Panc1 (cell line): Measurements from ENCODE around the gene TLL2. TPM values are rescaled to one million over a fixed set of nuclear protein-coding genes. Genes with fewer than 3 reads are reported as not detected.

Experiments
- ATAC-seq: fragments of 200-7000 bp; cut with Tn5 transposase; 2 replicates; pipeline ENCODE4 v1.9.1; 2020; ENCODE audit warnings: mild to moderate bottlenecking, moderate library complexity
- BruUV-seq: library from RNA; stranded (reverse); fragments of 400-500 nt; replicated peaks from 2 replicates; lab custom pipeline; 2021; lab: Mats Ljungman, UMichigan
- CTCF ChIA-PET: fragments of 300-600 bp; sonication (Branson Sonifier 250); formaldehyde crosslinking; loops from one replicate; lab custom pipeline; 2022; ENCODE audit warnings: antibody characterized with exemption; lab: Charles Lee
- POLR2A ChIA-PET: fragments of 300-600 bp; sonication (Branson Sonifier 250); formaldehyde crosslinking; loops from one replicate; lab custom pipeline; 2022; ENCODE audit warnings: antibody characterized with exemption; lab: Charles Lee
- DNase-seq: peaks from one replicate; pipeline ENCODE4 v3.0.0-alpha.2; 2010; ENCODE audit warnings: low read depth, low spot score
- H3K27ac ChIP-seq: 2 replicates; pipeline ENCODE4 v1.5.1; 2011; ENCODE audit warnings: mild to moderate bottlenecking, low read length, inconsistent platforms
- H3K27me3 ChIP-seq: fragments of 200-500 bp; sonication (Bioruptor generic); 2 replicates; pipeline ENCODE4 v1.6.0; 2014; ENCODE audit warnings: low read length, inconsistent platforms; ENCODE audit not compliant: control insufficient read depth, insufficient read depth
- H3K36me3 ChIP-seq: fragments of 200-500 bp; sonication (Bioruptor generic); 2 replicates; pipeline ENCODE4 v1.5.1; 2014; ENCODE audit warnings: inconsistent platforms, mild to moderate bottlenecking, low read length, moderate library complexity; ENCODE audit not compliant: control insufficient read depth, insufficient read depth
- H3K4me1 ChIP-seq: 2 replicates; pipeline ENCODE4 v1.5.1; 2011; ENCODE audit warnings: inconsistent platforms, mild to moderate bottlenecking, low read length, moderate library complexity; ENCODE audit not compliant: control insufficient read depth, insufficient read depth
- H3K4me3 ChIP-seq, 2 experiments: 2 replicates each; pipeline ENCODE4 v1.5.1; 2011 to 2012; ENCODE audit warnings: low read depth in 2 of 2, low read length in 2 of 2, mild to moderate bottlenecking in 2 of 2, inconsistent platforms in 1 of 2, moderate library complexity in 1 of 2
- H3K9me3 ChIP-seq: fragments of 200-500 bp; sonication (Bioruptor generic); 2 replicates; pipeline ENCODE4 v1.5.1; 2014; ENCODE audit warnings: low read depth, mild to moderate bottlenecking, inconsistent platforms, low read length, moderate library complexity; ENCODE audit not compliant: control insufficient read depth, insufficient read depth
- POLR2AphosphoS5 ChIP-seq: IDR thresholded peaks from 2 replicates; pipeline ENCODE4 v1.6.1; 2012; ENCODE audit warnings: mild to moderate bottlenecking, low read depth, low read length, moderate library complexity
- REST ChIP-seq, 2 experiments: IDR thresholded peaks; 2 replicates each; pipeline ENCODE4 v1.6.1; 2011 to 2012; ENCODE audit warnings: low read depth in 2 of 2, control low read depth in 1 of 2, low read length in 1 of 2, mild to moderate bottlenecking in 1 of 2, moderate library complexity in 1 of 2; ENCODE audit not compliant: insufficient read depth in 1 of 2
- SIN3A ChIP-seq: IDR thresholded peaks from 2 replicates; pipeline ENCODE4 v1.6.1; 2012; ENCODE audit warnings: low read depth, mild to moderate bottlenecking, low read length, moderate library complexity, borderline replicate concordance; ENCODE audit not compliant: insufficient read depth
- TCF7L2 ChIP-seq: IDR thresholded peaks from 2 replicates; pipeline ENCODE4 v1.6.1; 2011; ENCODE audit warnings: mild to moderate bottlenecking, low read depth, low read length, inconsistent platforms
- in situ Hi-C: cut with HindIII; loops from 2 replicates; pipeline ENCODE4 v1.10.0; 2016; ENCODE audit warnings: low sequenced_read_pairs, low pct_unique_long_range_greater_than_20kb
- intact Hi-C: fragments of 100-400 bp; cut with micrococcal nuclease; formaldehyde crosslinking; loops from one replicate; pipeline ENCODE4 v1.10.0; 2022; ENCODE audit not compliant: unreplicated experiment
- total RNA-seq: library from RNA; stranded (reverse); gene quantifications from one replicate; pipeline ENCODE4 v1.2.1, GENCODE V29; 2021; ENCODE audit not compliant: unreplicated experiment
- TF ChIP-seq, protein P1 (sequence below): fragments of 450-650 bp; IDR thresholded peaks from 2 replicates; pipeline ENCODE4 v1.5.1; 2017; ENCODE audit warnings: mild to moderate bottlenecking

Gene TLL2
- total RNA-seq, 1 experiment from 2014 or later: 0.64 TPM

DNA sequence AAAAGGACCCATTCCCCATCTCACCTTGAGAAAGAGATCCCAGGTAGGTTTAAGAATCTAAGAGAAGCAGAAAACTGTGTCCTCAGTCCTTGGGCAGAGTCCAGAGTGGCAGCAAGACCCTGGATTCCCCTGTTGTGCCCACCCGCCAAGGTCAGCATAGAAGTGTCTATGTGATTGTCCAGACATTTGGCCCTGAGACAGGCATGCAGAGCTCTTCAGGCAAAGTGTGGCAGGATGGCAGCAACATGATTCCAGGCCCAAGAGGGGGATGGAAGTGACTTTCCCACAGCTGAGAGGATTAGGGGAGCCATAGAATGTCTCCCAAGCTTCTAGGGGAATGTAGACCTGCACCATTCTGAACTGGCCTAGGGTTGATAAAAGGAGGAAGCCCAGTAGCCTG, 115.8 kb downstream of the TLL2 start:
- Histone ChIP-seq H3K36me3 (no peaks in the 10 kb centered on the region), H3K4me3 (no peak overlapping the region), H3K27me3 (peaks cover 38% of the 10 kb centered on the region), H3K9me3 (no peaks in the 10 kb centered on the region), H3K27ac (no peak overlapping the region), H3K4me1 (no peaks in the 10 kb centered on the region)
- CTCF ChIA-PET: no interaction called here
- DNase-seq: no peak
- intact Hi-C loops (loop anchor here (2.0 kb wide), 1 partner anchor 433 kb away; no protein-coding TSS in a partner anchor), in situ Hi-C loops (no loop called here)
- TF ChIP-seq POLR2AphosphoS5 (no peak), TCF7L2 (no peak), SIN3A (no peak), REST (IDR thresholded peaks at IDR 0.05; ENCODE audit: insufficient read depth in 1 of 2, low read depth in 2 of 2, low read length in 1 of 2) (no peak)
- TF ChIP-seq, protein P1, sequence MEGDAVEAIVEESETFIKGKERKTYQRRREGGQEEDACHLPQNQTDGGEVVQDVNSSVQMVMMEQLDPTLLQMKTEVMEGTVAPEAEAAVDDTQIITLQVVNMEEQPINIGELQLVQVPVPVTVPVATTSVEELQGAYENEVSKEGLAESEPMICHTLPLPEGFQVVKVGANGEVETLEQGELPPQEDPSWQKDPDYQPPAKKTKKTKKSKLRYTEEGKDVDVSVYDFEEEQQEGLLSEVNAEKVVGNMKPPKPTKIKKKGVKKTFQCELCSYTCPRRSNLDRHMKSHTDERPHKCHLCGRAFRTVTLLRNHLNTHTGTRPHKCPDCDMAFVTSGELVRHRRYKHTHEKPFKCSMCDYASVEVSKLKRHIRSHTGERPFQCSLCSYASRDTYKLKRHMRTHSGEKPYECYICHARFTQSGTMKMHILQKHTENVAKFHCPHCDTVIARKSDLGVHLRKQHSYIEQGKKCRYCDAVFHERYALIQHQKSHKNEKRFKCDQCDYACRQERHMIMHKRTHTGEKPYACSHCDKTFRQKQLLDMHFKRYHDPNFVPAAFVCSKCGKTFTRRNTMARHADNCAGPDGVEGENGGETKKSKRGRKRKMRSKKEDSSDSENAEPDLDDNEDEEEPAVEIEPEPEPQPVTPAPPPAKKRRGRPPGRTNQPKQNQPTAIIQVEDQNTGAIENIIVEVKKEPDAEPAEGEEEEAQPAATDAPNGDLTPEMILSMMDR: no peak
- POLR2A ChIA-PET: no interaction called here
- ATAC-seq: no peak
- BruUV-seq: no TSS peak

- no peak for TF ChIP-seq SIN3A
- no peak for TF ChIP-seq POLR2AphosphoS5
- no peak for TF ChIP-seq REST (IDR thresholded peaks at IDR 0.05; ENCODE audit: insufficient read depth in 1 of 2, low read depth in 2 of 2, low read length in 1 of 2)
- TF ChIP-seq TCF7L2: no peak
- TF ChIP-seq, protein P1: peak; percentile 96
- H3K9me3 ChIP-seq: no peaks in the 10 kb centered on the region
- peak; percentile 96 for ATAC-seq
- H3K27ac ChIP-seq: no peak overlapping the region
- H3K36me3 ChIP-seq: no peaks in the 10 kb centered on the region
- H3K4me1 ChIP-seq: no peaks in the 10 kb centered on the region
- ChIA-PET POLR2A (interaction anchor here (0.6 kb wide), 2 partner anchors 20 to 979 kb away, joined by 3 read pairs; no protein-coding TSS in a partner anchor), CTCF (interaction anchor here (0.9 to 1.1 kb wide), 2 partner anchors 27 to 115 kb away, joined by 4 to 7 read pairs; no protein-coding TSS in a partner anchor)
- H3K27me3 ChIP-seq: peaks cover 38% of the 10 kb centered on the region
- intact Hi-C loops (loop anchor here (1.0 to 2.0 kb wide), 2 partner anchors 115 to 435 kb away; no protein-coding TSS in a partner anchor), in situ Hi-C loops (no loop called here)
- BruUV-seq: no TSS peak
- peak; percentile 50 for DNase-seq
- H3K4me3 ChIP-seq: no peak overlapping the region
These were observed 117.5 kb downstream of the TLL2 start for GRCh38 chr10:96395931-96396877.
